Right lobe of liver (tissue), 4 donors: ENCODE data around the gene GFOD1.

Experiments used
- CTCF ChIP-seq, 4 donors: fragments of 200-600 bp in 3 of 4; fragments of 450-650 bp in 1 of 4; IDR thresholded peaks; one replicate each; pipeline versions ENCODE4 v1.5.1 to v1.8.0; 2016 to 2022; ENCODE audit warnings: antibody characterized with exemption in 4 of 4, mild to moderate bottlenecking in 2 of 4
- POLR2A ChIP-seq: fragments of 450-650 bp; IDR thresholded peaks from one replicate; pipeline ENCODE4 v1.6.1; 2017; ENCODE audit warnings: antibody characterized with exemption, mild to moderate bottlenecking
- donor health status: DM: no; HTN: no; CAD: no.
- donor health status: DM: no; HTN: no; CAD: no.
- donor health status: DM: no; HTN: yes; CAD: no.

- TF ChIP-seq CTCF (IDR thresholded peaks at IDR 0.05) (no peak), POLR2A (no peak)
These were observed 44.6 kb upstream of the GFOD1 start for GRCh38 chr6:13531956-13532355.
